Thymus (tissue), 14 donors: ENCODE results near the gene MRGPRE. TPM values are rescaled to one million over a fixed set of nuclear protein-coding genes. Genes with fewer than 3 reads are reported as not detected.
"Not testable (repeated sequence)": the region's sequence is repeated elsewhere in the genome, so short reads cannot be mapped to it uniquely, and the experiment has no call there.

Source experiments
- DNase-seq, 9 donors: peaks; one replicate each; pipeline ENCODE4 v3.0.0-alpha.2; 2013; ENCODE audit warnings: low spot score in 9 of 9, low read depth in 6 of 9, missing footprints in 1 of 9
- H3K27ac ChIP-seq, 2 donors: one replicate each; pipeline ENCODE4 v1.5.1; 2013; ENCODE audit warnings: control low read depth in 1 of 2, low read depth in 1 of 2, low read length in 1 of 2, mild to moderate bottlenecking in 1 of 2, moderate library complexity in 1 of 2
- H3K27me3 ChIP-seq, 2 donors: one replicate each; pipeline ENCODE4 v1.5.1; 2013; ENCODE audit warnings: low read length in 1 of 2; ENCODE audit not compliant: control insufficient read depth in 2 of 2, insufficient read depth in 1 of 2
- H3K36me3 ChIP-seq, 2 donors: one replicate each; pipeline ENCODE4 v1.5.1; 2013; ENCODE audit warnings: low read length in 1 of 2, mild to moderate bottlenecking in 1 of 2, moderate library complexity in 1 of 2; ENCODE audit not compliant: control insufficient read depth in 2 of 2, insufficient read depth in 2 of 2
- H3K4me1 ChIP-seq, 2 donors: one replicate each; pipeline ENCODE4 v1.5.1; 2013; ENCODE audit warnings: low read length in 2 of 2; ENCODE audit not compliant: control insufficient read depth in 2 of 2, insufficient read depth in 2 of 2
- H3K4me3 ChIP-seq, 2 donors: one replicate each; pipeline ENCODE4 v1.5.1; 2013; ENCODE audit warnings: low read length in 2 of 2, control low read depth in 1 of 2, mild to moderate bottlenecking in 1 of 2
- H3K9me3 ChIP-seq, 2 donors: one replicate each; pipeline ENCODE4 v1.5.1; 2013; ENCODE audit warnings: low read length in 1 of 2, mild to moderate bottlenecking in 1 of 2; ENCODE audit not compliant: control insufficient read depth in 2 of 2, insufficient read depth in 1 of 2
- WGBS: extraction: QIAGEN DNeasy Blood & Tissue Kit; methylation state at CpG from one replicate; pipeline ENCODE4 v1.1.7; 2013; 5-methylcytosine and 5-hydroxymethylcytosine counted together
- long read RNA-seq, 10 donors: transcript quantifications; one replicate each; lab custom pipeline, GENCODE V29; 2026
- polyA plus RNA-seq: library from polyadenylated mRNA; stranded (reverse); fragments of 200-250 nt; gene quantifications from one replicate; pipeline ENCODE4 v1.2.3, GENCODE V29; 2013
- total RNA-seq: library from RNA; stranded (reverse); fragments of 120-200 nt; gene quantifications from one replicate; pipeline ENCODE4 v1.2.4, GENCODE V29; 2013
- donor health status: healthy.

The MRGPRE gene, protein sequence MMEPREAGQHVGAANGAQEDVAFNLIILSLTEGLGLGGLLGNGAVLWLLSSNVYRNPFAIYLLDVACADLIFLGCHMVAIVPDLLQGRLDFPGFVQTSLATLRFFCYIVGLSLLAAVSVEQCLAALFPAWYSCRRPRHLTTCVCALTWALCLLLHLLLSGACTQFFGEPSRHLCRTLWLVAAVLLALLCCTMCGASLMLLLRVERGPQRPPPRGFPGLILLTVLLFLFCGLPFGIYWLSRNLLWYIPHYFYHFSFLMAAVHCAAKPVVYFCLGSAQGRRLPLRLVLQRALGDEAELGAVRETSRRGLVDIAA
- not detected for total RNA-seq
- 0.02 TPM for polyA plus RNA-seq
- long read RNA-seq, donor 1 = 0 reads
- long read RNA-seq, donor 2 = 0 reads
- long read RNA-seq, donor 3 = 0 reads
- long read RNA-seq, donor 4 = 0 reads
- long read RNA-seq, donor 5 = 0 reads
- long read RNA-seq, donor 6 = 0 reads
- long read RNA-seq, donor 7 = 0 reads
- long read RNA-seq, donor 8 = 0 reads
- long read RNA-seq, donor 9 = 0 reads
- long read RNA-seq, donor 10 = 0 reads

DNA sequence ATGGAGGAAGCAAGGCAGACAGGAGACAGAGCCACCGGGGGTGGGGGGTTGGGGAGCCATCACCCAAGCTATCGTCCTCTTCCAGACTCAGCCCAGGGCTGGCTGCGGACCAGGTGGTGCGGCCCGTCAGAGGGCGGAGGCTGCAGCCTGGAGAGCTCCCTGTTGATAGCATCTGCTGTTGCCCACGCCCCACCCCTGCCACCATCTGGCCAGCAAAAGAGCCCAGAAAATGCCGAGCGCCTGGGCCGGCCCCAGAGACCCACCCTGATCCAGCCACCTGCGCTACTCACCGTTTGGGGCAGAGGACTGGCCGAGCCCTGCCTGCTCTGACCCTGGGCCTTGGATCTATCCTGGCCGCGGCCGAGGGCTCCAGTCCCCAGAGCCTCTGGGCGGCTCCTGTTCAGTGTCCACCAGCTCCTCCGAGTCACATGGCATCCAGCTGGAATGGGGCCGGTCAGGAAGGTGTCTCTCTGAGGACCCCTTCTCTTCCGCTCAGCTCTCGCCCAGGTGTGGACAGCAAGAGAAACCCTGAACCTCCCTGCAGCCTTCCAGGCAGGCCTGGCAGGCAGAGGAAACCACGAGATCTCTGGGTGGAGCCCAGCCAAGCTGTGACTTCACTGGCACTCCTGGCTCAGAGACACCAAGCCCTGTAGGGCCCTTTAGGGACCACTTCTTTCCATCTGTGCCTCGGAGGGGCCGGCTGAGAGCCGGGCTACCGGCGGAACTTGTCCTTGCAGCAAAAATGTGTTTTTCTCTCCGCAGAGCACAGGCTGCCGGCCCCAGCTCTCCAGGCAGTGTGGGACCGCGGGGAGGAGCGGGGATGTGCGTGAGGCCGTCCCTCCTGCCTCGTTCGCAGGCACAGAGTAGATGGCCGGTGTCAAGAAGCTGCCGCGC, at the start of gene MRGPRE:
MRGPRE (minus strand) TSS at position 567 of the 894 bp plus-strand sequence. CDS start 3,618 bp downstream, outside the sequence.
- H3K9me3 ChIP-seq = no peaks in the 10 kb centered on the region
- no peaks in the 10 kb centered on the region for H3K36me3 ChIP-seq
- no peak within 1 kb of the TSS for H3K4me3 ChIP-seq
- H3K27me3 ChIP-seq = peaks cover 3 to 30% of the 10 kb centered on the region in 2 donors
- H3K27ac ChIP-seq = no peak within 1 kb of the TSS
- WGBS = 81% methylated on average over 39 of the region's 39 CpGs
- no peak for DNase-seq
- peaks cover 0 to 9% of the 10 kb centered on the region in 2 donors for H3K4me1 ChIP-seq

DNA sequence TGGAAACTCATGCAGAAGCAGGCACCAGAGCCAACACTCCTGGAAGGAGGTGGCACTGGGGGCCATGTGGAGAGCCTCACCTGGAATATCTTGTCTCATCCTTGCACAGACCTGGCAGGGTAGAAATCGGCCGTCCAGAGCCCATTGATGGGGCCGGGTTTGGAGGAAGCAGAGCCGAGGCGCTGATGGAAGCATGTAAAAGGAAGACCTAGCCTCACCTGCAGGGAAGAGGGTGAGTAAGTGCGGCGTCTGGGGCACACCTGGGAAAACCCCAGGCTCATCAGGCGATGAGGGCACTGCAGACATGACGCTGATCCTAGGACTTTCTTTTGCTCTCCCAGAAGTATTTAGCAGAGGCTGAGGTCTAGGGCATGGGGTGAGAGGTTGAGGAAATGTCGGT, 48.9 kb upstream of the MRGPRE start:
- H3K4me1 ChIP-seq, H3K36me3 ChIP-seq, H3K27me3 ChIP-seq, H3K27ac ChIP-seq, DNase-seq, H3K9me3 ChIP-seq, H3K4me3 ChIP-seq: not testable (repeated sequence)
- 91% methylated on average over 3 of the region's 10 CpGs for WGBS

DNA sequence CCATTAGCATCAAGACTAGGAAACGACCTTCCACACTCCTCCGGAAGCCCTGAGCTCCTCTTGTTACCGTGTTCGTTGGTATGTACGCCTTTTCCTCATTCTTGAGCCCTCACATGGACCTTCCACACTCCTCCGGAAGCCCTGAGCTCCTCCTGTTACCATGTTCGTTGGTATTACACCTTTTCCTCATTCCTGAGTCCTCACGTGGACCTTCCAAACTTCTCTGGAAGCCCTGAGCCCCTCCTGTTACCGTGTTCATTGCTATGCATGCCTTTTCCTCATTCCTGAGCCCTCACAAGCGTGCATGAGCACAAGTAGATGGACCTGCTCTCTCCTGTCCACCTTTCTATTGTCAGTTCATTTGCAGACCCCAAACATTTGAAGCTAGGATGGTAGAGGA, 48.4 kb upstream of the MRGPRE start:
- no CpG with 5 or more reads among the region's 10 CpGs for WGBS
- not testable (repeated sequence) for H3K4me3 ChIP-seq, H3K27ac ChIP-seq, H3K27me3 ChIP-seq, H3K9me3 ChIP-seq, H3K36me3 ChIP-seq, H3K4me1 ChIP-seq, DNase-seq

DNA sequence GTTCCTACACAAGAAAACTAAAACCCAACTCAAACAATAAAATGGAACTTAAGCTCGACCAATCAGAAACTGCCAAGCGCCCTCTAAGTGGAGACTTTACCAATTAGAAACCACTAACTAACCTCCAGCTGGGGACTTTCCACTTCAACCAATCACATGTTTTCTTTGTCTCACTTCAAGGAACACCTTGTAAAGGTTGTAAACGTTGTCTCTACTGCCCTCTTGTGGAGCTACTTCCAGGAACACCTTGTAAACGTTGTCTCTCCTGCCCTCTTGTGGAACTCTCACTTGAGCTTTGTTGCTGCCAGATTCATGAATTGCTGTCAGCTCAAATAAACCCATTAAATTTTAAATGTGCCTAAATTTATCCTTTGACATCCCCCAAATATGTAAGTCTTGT, 46.7 kb upstream of the MRGPRE start:
- H3K27ac ChIP-seq, DNase-seq, H3K9me3 ChIP-seq, H3K27me3 ChIP-seq, H3K4me1 ChIP-seq, H3K4me3 ChIP-seq, H3K36me3 ChIP-seq: not testable (repeated sequence)
- 88% methylated on average over 2 of the region's 4 CpGs for WGBS

DNA sequence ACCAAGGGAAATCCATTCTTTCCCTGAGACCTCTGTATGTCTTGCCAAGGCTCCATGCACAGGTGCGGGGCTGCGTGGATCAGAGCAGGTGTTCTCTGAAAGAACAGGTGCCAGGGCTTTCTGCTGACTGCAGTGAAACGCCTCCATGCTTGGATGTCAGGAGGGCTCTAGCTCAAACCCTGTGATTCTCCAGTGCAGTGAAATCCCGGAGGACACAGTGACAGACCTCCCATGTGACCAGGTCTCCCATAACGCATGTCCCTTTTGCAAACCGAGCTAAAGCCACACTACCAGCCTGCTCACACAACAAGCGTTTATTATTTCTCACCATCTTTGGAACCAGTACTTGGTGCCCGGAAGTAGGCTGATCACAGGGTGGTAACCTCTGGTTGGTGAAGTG, 41.4 kb upstream of the MRGPRE start:
- not testable (repeated sequence) for H3K4me3 ChIP-seq, H3K9me3 ChIP-seq, H3K27me3 ChIP-seq, H3K36me3 ChIP-seq, DNase-seq, H3K4me1 ChIP-seq, H3K27ac ChIP-seq
- WGBS = 94% methylated on average over 5 of the region's 8 CpGs

DNA sequence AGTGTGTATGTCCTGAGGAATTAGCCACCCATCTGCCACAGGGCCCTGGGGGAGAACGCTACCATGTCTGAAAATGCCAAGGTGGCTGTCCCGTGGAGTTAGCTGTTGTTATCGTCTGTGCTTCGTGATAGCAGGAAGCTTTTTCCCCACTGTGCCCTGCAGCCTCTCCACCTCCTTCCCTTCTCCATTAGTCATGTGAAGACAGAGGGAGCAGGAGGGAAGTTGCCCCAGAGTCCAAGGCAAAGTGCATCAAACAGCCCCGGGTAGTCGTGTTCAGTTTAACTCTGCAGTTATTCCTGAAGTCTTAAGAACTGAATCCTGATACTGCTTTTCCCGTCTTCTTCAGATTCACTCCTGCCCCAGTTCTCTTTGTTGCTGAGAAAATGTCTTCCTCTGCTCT, 30.3 kb upstream of the MRGPRE start:
- not testable (repeated sequence) for DNase-seq, H3K27me3 ChIP-seq, H3K27ac ChIP-seq, H3K9me3 ChIP-seq, H3K36me3 ChIP-seq, H3K4me1 ChIP-seq, H3K4me3 ChIP-seq
- WGBS = 44% methylated on average over 6 of the region's 7 CpGs

DNA sequence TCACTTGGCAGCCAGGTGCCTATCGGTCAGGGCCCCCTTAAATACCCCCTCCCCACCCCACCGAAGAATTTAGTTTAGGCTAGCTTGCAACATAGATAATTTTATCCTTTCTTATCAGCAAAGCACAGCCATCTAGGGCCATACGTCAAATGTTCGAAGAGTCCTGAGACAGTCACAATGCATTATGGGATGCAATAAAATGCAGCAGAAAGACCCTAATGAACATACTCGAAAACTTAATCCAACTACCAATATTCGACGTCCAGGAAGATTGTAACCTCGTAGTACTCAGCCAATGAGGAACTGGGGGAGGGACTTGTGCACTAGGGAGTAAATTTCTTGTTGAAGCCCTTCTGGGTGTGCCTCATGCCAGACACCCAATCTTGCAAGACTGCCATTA, 29.6 kb upstream of the MRGPRE start:
- H3K36me3 ChIP-seq, DNase-seq, H3K4me3 ChIP-seq, H3K27me3 ChIP-seq, H3K4me1 ChIP-seq, H3K9me3 ChIP-seq, H3K27ac ChIP-seq: not testable (repeated sequence)
- WGBS = 74% methylated on average over 7 of the region's 8 CpGs

DNA sequence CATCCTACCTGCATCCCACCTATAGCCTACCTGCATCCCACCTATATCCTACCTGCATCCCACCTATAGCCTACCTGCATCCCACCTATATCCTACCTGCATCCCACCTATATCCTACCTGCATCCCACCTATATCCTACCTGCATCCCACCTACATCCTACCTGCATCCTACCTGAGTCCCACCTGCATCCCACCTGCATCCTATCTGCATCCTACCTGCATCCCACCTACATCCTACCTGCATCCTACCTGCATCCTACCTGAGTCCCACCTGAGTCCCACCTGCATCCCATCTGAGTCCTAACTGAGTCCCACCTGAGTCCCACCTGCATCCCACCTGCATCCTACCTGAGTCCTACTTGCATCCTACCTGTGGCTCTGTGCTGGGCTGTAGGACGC, 25.3 kb upstream of the MRGPRE start:
- H3K4me1 ChIP-seq, H3K27ac ChIP-seq, H3K27me3 ChIP-seq, H3K36me3 ChIP-seq, H3K9me3 ChIP-seq, H3K4me3 ChIP-seq, DNase-seq: not testable (repeated sequence)
- 100% methylated on average over 1 of the region's 1 CpG for WGBS

DNA sequence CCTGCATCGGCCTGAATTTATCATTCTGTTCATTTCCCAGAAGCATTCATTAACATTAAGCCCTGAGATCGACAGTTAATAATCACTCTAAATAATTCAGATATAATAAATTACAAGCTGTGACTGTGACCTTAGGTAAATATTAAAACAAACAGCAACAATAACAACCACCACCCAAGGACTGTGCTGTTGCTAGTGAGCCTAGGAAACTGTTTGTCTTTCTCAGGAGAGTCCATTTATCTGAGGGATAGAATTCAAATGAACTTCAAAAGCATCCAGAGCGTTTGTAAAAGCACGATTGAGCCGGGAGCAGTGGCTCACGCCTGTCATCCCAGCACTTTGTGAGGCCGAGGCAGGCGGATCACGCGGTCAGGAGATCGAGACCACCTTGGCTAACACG, 23.0 kb upstream of the MRGPRE start:
- H3K9me3 ChIP-seq, DNase-seq, H3K27me3 ChIP-seq, H3K36me3 ChIP-seq, H3K27ac ChIP-seq, H3K4me1 ChIP-seq, H3K4me3 ChIP-seq: not testable (repeated sequence)
- WGBS = 95% methylated on average over 5 of the region's 12 CpGs
